NCI-H524 (cell line): ENCODE results near the gene IRF2BP2.

Experiments used
- DNase-seq, 2 experiments: peaks; one replicate each; lab custom pipeline; 2025; lab: John Stamatoyannopoulos, UW

Gene IRF2BP2

DNA sequence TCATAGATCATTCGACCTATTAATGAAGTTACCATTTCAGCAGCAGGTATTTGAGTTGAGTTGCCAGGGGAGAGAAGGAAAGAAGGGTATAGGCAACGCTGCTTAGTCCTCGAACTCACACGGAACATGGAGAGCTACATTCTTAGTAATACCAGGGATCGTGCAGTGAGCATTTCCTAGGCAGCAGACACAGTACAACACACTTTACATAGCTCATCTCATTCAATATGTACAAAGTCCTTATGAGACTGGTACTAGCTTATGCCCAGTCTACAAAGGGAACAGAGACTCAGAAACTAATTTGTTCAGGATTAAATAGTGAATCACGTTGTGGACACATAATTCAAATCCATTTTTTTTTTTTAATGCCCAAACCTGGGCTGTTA is 25.6 kb downstream of the IRF2BP2 start:
- no peak for DNase-seq

DNA sequence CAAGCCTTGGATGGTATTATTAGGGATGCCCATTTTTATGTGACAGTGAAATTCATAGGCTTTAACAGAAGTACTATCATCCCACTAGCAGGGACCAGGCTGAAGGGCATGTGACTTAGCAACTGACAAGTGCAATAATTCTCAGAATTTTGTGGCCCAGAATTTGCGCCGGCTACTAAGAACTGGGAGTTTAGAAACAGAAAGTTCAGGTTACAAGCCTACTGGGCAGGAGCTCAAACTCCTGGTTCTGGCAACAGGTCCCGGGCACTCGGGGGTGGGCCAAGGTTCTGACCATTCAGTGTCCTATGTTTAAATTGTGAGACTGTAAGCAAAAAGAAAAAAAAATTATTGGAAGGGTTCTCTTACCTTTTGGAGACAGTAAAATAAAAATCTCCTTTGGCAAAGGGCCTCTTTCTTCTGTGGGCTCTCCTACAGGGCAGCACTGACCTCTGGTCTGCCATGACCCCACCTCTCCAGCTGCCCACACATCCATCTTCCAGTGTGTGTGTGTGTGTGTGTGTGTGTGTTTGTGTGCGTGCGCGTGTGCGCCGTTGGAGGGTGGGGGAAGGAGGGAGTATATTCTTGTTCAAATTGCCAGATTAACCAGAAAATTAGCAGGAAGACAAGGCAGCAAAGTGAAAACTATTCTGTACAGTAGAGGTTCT is 26.1 kb downstream of the IRF2BP2 start:
- DNase-seq: no peak

DNA sequence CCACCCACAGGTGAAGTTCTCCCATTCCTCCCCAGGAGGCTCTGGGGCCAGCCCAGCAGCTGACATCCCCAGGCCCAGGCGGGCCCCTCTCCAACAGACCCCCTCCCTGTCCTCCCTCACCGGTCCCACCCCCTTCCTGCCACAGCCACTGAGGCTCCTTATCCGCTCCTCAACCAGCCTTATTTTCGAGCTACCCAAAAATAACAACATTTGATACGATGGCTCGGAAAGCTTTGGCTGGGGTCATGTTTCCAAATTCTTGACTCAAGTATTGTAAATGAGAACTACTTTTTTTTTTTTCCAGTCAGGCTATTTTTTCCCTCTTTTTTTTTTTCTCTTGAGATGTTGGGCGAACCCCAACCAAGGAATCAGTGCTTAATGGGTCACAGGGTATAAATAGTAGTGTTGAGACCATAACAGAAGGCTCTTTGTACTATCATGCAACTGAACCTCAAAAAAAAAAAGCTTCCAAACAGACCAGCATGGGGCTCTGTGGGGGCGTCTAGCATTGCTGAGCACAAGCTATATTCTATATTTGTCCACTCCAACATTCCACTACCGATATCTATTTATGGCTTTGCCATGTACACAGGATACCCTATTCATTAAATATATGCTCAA is 27.2 kb downstream of the IRF2BP2 start:
- DNase-seq: no peak

DNA sequence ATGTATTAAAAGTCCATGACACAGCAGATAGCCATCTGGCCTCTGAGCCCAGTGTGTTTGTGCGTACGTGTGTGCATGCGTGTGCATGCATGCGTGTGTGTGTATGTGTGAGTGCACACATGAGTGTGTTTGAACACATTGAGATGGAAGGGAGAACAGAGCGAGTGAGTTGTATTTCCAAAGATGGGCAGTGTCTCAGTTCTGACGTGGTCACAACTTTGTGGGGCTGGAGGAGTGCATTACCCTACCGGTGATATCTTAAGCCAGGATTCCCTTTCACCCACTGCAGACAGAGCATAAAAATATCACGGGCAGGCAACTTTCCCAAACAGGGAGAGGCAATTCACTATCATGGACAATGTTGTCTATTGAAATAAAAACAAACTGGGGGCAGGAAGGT is 27.8 kb downstream of the IRF2BP2 start:
- DNase-seq: no peak

DNA sequence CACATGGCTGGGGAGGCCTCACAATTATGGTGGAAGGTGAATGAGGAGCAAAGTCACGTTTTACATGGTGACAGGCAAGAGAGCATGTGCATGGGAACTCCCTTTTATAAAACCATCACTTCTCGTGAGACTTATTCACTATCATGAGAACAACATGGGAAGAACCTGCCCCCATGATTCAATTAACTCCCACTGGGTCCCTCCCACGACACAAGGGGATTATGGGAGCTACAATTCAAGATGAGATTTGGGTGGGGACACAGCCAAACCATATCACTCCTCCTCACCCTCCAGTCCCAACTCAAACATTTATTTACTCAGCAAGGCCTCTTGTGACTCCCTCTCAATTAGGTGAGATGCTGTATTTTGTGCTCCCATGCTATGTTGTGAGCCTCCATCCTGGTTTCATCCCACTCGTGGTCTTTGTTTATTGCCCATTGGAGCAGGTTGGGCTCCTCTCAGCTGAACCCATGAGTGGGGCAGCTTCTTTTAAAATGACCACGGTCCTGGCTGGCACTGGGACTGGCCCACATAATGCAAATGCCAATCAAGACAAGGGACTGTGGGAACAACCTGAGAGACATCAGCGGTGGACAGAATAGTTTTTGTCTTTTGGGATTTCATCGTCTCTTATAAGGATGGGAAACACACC is 28.8 kb downstream of the IRF2BP2 start:
- DNase-seq: no peak

DNA sequence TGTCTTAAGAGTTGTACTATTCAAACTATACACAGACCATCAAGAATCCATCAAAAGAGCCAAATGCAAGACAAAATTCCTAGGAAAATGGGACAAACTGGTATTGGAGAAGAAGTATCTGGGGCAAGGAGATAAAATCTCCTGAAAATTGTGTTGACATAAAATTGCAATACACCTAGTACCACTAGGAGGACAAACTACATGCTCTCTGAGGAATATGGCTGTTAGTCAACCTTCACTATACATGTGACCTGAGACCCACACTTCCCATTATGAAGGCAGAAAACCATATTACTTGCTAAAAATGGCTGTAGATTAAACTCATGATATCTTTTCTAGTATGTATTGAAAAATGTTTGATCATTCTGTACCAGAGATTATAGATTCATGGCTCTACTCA is 30.0 kb downstream of the IRF2BP2 start:
- no peak for DNase-seq

DNA sequence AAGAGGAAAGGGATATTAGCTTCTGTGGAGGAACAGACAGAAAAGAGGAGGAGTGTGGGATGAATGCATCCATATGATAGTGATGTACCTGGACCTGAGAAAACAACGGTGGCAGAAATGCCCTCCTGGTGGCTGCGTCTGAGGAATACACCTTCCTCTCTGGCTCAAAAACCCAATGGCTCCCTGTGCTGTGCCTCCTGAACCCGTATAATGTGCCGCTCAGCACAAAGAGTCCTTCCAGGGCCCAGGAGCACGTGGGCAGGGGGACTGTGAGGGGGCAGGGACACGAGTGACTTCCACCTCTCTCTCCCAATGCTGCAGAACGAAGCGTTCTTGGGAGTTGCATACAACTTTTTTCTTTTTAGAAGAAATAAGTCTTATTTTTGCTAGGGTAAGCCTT is 31.2 kb downstream of the IRF2BP2 start:
- no peak for DNase-seq

DNA sequence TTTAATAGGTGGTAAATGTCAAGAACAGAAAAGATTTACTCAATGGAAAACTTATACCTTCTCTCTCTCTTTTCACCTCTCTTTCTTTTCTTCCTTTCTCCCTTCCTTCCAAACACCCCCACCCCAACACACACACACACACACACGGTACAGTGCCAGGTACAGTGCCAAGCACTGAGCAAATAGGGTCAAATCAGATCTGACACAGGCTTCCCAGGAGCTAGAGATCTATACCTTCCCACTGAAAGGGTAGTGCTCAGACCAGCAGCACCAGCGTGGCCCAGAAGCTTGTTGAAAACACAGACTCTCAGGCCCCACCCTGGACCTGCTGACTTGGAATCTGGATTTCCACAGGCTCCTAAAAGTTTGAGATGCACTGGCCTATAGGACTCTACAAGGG is 31.9 kb downstream of the IRF2BP2 start:
- no peak for DNase-seq

DNA sequence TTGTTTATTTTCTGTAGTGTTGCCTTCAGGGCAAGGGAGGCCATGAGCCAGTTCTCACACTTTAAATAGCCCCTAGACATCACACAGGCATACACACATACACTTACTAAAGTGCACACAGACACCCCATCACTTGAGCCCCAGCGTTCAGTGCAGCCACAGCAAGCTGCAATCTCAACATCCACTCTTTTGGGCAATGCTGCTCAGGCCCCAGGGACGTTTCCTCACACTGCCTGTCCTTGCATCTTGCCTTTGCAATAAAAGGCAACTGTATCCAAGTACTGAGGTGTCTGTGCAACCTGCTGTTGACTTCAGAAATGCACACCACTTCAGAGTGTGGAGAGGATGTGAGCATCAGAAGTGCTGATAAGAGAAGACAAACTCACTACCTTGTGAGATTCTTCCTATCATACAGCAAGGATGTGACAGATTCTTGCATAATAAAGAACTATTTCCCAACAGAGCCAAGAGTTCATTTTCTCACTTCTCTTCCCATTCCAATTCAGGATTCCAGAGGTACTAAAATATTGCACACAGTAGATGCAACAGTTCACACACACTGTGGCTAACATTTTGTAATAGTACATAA is 36.2 kb downstream of the IRF2BP2 start:
- no peak for DNase-seq

DNA sequence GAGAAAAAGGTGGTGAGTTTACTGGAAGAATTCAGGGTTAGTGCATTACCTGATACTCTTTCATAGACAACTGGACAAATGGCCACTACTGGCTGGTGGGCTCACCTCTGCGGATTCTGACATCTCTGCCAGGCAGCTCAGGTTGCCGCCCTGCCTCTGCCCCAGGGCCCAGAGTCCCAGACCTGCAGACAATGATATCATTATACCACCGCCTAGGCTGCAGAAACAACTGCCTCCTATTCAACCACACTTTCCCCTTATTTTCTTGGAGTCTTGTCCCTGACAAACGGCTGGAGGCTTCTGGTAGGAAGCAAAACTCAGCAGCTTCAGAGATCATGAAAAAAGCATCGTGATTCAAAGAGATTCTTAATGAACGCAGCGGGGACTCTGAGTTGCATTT is 37.0 kb downstream of the IRF2BP2 start:
- no peak for DNase-seq

DNA sequence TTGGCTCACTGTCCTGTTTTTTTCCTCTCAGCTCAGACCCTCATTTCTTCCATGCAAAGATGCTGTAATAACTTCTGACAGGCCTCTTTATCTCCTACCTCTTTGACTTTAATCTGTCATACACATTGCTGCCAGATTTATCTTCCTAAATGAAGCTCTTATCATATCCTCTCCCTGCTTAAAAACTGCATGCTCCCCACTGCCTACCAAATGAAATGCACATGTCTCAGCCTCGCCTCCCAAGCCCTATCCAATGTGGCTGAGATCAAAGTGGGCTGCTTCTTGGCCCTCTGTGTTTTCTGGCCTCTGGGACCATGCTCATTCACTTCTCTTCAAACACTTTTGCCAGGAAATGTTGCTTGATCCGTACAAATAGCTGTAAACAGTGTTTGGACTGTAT is 38.3 kb downstream of the IRF2BP2 start:
- no peak for DNase-seq

DNA sequence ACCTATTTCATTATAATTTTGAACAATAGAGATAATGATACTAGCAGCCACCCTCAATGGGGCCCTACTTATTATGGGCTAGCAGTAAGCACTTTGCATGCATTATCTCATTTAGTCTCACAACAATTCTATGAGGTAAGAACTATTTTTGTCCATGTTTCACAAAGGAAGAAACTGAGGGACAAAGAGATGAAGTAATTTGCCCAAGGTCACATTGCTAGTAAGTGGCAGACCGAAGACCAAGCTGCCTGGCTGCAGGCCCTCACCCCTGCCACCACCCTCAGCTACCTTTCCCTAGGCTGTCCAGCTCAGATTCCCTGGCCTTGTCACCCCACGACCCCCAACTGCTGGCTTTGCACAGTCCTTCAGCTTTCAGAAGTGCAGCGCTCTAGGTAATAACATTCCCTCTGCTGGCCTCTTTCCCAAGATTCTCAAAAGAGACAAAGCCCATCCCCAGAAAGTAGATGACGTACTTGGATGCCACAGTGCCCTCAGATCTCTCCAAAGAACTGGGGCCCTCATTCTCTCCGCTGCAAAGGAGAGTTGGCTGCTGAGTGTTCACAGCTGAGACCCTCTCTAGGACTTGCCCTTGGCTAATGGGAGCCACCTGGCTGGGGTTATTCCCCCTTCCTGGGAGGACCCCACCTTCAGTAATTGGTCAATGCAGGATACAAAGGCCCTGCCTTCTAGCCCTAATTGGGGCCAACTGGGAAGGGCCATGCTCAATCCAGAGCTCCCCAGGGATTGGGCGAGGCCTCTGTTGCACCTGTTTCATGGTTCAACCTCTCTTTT is 39.5 kb downstream of the IRF2BP2 start:
- no peak for DNase-seq

DNA sequence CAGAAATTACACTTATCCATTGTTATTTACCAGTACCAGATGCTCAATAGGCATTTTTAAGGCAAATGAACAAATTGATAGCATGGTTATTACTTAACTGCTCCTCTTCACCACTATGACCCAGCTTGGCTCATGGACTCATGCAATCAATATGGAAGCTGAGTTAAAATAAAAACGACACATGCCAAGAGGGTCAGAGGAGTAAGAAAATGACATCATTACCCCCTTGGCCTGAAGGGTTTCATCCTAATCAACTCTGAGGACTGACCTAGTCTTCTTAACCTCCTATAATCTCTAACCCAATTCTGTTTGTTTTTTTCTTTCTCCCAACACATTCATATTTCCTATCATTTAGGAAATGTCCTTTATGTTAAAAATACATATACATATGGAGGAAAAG is 41.6 kb downstream of the IRF2BP2 start:
- DNase-seq: no peak

DNA sequence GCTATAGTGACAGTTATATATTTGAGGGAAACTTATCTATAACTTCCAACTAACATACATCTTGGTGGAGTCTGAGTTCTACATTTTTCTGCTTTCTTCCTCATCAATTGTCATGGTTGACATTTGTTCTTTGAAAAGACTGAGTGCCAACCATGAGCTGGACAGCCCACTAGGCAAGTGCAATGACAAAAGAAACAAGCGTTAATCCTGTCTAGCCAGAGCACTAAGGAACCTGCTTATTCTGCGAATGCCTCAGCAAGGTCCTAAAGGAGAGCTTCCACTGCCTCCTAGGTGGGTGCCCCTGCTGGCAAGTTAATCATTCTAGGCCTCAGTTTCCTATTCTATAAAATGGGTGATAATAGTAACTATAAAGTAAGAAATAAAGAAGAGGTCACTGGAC is 44.8 kb downstream of the IRF2BP2 start:
- no peak for DNase-seq

DNA sequence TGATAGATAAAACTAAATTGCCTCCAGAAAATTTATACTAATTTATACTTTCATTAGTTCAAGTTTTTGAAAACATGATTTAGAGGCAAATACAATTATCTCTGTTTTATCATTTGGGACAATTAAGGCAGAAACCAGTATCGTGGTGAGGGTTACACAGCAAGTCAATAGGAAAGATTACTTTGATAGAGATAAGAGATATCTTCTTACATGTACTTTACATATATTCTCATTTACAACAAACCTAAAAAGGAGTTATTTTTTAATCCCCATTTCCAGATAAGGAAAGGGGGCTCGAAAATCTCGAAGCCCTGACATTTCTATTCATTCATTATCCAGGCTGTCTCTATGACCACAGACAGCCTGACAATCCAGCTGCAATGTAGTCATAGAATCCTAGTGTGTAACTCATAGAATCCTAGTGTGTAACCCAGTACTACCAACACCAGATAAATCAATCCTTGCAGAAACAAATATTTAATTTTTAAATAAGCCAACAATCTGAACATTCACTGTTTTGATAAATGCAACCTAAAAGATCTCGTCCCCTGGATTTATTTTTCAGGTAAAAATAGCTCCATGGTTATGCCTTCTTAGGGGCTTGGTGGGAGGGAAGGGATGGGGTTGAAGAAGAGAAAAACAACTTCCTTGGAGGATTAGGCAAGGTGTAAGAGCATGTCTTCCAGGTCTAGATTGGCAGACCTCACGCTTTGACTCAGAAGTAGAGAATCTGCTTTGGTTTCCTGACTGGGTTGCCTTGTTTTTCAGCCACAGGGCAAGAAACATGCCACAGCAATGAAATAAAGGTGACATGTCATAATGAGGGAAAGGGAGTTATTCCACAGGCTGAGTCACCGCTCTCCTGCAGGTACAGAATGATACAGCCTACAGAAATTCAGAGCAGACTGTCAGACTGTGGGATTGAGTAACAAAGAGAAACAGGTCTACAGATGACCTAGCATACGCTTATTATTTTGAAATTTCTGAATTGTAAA is 45.6 kb downstream of the IRF2BP2 start:
- no peak for DNase-seq

DNA sequence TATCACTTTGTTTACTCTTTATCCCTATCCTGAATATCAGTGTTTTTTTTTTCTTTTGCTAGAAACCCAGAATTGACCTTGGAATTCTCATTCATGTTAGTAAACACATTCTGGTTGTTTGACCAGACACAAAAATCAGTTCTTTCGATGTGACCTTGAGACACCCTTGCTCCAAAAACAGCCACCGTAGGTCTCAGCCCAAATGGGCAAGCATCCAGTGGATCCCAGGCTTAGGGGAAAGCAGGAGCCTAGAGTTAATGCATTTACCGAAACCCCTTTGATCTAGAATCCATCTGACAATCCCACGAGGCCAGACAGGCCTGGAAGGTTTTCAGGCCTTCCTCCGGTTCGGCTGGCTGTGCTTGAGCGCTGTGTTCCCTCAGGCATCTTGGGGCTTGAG is 47.6 kb downstream of the IRF2BP2 start:
- DNase-seq: no peak

DNA sequence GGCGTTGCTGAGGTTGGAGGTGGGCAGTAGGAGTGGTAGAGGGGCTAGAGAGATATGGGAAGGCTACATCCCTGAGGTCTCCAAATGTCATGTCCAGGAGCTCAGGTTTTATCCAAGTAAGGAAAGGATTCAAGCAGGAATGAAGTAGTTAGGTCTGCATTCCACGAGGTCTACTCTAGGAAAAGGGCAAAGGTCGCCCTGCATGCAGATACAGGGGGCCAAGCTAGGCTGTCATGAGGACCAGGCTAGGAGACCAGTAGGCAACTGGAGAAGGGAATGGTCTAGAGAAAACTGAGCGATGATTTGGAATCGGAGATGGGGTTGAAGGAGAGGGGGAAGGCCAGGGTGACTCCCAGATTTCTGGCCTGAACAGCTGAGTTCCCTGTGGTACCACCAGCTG is 48.7 kb downstream of the IRF2BP2 start:
- DNase-seq: no peak

DNA sequence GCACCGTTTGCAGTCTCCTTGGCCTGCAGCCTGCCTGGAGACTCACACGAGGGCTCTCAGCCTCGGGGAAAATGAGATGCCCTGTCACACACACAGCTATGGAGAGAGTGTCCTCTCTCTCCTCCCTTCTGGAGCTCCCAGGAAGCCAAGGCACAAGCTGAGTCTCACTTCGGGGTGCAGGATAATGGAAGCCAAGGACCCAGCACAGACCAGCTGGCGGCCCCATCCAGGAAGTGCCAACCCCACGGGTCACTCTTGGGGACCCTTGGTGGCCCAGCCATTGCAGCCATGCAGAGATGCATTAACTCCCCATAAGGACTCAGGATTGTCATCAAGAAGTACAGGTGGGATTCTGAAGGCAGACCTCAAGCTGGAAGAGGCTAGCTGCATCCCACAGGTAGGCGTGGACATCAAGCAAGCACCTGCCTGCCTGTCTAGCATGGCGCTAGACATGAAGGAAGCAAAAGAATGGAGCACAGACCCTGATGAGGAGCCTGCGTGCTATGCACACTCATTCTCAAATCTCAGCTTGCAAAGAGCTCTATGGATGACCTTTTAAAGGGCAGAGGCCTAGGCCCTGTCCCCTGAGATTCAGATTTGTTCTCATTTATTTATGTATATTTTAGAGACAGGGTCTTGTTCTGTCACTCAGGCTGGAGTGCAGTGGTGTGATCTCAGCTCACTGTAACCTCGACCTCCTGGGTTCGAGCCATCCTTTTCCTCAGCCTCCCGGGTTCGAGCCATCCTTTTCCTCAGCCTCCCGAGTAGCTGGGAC is 49.9 kb downstream of the IRF2BP2 start:
- no peak for DNase-seq

DNA sequence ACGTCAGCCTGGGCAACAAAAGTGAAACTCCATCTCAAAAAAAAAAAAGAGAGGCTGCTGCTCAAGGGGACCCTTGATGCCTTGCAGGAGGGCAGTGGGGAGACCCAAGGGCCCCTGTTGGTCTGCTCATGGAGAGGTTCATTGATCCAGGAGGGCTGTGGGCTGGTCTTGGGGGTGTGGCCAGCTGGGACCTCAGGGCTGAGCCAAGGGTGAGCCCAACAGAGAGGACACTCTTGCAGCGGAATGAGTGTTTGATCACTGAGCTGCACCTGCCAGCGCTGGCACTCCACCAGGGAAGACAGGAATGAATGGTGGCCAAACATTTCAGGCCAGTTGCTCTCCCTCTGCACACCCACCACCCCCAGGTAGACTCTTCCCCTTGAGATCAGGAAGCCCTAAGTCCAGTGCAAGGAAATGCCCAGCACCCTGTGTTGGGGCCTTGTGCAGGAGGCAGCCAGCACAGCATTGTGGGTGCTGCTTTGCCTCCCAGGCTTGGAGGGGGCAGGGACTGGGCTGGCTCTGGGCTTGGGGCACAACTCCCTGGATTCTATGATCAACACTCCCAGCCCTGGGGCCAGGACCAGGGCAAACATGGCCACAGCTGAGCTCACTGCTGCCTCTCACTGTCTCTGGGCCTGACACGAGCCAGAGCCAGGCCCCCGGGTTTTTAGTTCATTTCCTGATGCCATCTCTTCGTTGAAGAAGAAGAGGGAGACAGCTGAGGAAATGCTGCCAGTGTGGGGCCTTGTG is 50.7 kb downstream of the IRF2BP2 start:
- DNase-seq: no peak

DNA sequence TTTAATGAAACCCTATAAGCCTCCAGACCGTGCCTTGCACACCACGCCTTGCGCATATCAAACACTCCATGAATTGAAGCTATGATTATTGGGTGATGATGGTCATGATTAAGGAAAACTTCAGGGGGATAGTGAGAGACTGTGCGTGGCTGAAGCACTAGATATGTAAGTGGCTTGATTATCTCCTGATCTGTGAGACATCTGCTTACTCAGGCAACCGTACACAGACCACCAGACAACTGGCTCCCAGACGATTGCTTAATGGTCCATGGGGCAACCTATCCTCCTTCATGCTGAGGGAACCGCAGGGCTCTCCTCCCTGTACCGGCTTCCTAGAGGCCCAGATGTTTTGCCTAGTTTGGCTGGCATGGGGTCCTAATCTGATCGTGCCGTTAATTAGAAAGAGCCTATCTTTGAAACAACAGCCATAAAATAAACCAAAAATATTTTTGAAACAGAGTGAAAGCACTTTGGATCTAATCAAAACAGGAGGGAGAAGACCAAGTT is 51.6 kb downstream of the IRF2BP2 start:
- no peak for DNase-seq
